ENCODE data around the gene CHI3L1.

Gene CHI3L1

DNA sequence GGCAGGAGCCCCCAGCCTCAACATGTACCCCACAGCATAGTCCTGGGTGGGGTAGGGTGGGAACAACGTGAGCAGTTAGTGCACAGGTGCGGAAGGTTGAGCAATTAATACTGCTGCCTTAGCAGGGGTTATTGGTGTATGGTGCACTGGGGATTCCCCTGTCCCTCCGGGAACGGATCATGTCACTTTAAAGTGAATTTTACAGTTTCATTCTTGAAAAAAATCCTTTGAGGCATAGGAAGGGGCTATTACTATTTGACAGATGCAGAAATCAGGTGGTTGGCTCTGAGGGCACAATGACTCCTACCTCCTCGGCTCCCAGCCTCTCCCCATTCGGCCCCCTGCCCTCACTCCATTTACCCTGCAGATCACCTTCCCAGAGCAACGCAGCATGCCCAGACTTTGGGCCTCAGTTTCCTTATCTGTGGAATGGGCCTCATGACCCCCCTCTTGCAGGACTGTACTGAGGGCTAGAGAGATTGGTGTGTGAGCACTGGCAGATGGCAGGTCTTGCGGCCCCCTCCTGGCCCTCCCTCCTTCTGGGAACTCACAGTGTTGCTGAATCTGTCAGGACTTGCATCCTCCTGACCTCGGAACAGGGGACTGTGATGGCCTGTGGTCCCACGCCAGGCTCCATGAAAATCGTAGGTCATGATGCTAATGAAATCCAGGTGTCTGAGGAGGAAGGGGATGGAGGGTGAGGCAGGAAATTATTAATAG, 5.7 kb downstream of the CHI3L1 start:
- DNase-seq = no peak

DNA sequence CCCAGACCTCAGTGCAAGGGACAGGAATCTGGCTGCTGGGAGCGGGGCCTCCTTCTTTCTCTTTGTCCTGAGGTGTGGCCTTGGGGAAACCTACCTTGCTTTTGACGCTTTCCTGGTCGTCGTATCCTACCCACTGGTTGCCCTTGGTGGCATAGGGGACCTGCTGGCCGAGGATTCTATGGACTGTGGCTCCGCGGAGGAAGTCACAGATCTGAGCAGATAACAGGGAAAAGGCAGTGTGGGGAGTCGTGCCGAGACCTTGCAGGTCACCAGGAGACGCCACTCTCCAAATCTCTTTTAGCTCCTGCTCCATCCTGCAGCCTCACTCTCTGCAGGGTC, 6.9 kb downstream of the CHI3L1 start:
- no peak for DNase-seq

DNA sequence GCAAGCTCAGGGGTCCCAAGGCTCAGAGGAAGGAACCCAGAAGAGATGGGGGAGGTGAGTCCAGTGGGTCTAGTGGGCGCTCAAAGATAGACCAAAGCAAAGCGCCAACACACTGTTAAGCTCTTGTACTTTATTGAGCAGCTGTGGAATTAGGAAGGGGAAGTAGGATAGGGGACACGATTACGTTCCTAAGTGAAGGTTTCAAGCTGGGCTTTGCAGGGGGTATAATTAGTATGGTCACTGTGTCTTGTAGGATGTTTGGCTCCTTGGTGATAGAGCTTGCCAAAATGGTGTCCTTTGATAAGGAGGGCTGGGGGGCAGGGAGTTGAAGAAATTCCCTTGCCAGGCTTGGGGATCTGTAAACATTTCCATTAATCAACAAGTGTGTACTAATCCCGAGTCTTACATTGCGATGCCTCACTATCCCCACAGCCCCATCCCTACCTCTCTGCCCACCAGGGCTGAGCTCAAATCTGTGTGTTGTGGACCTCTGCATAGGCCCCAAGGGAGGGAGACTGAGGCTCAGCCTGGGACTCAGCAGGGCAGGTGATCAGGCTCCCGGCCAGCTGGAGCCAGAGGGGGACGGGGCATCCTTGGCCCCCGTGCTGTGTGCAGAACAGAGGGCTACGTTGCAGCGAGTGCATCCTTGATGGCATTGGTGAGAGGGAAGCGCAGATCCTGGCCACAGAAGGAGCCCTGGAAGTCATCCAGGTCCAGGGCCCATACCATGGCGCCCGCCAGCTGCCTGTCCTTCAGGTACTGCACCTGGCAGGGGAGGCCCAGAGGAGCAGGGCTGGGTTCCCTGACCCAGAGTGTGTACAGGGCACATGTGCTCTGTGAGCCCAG, 7.5 kb downstream of the CHI3L1 start:
- DNase-seq = no peak

DNA sequence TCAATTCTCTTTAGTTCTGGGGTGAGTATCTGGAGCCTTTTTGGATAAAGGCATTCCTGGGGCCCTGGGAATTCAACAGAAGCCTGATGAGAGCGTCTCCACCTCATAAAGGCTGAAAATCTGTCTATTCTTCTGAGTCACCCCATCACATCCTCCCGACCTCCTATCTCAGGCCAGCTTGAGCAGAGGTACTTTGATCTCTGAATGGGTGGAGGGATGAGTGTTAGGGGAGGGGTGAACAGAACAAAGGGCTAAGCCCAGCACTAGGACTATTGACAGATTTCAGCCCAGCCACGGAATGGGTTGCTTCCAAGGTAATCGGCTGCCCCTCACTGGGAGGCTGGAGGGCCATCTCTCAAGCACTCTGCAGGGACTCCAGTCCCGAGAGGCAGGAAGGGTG, 8.4 kb downstream of the CHI3L1 start:
- DNase-seq = no peak

DNA sequence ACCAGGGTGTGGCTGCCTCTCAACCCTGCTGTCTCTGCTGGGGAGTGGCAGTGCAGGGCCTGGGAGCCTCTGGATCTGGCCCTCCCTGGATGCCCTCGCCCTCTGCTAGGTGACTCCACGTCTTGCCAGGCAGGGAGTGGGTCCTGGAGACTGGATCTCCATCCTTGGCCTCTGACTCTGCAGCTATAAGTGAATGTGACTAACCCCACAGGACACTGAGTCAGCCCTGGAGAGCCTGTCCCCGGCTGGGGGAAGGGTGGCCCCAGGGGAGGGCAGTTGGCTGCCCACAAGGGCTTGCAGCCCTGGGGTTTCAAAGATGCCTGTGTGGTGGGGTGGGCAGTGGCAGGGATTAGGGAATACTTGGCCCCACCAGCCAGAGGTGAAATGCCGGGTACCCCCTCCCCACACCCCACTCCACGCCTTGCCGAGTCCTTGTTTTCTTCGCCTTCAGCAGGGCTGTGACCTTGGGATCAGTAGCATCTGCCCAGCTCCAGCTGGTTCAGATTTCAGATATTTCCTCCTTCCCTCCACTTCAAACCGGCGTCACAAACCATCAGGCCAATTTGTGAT, 8.9 kb downstream of the CHI3L1 start:
- DNase-seq = no peak

DNA sequence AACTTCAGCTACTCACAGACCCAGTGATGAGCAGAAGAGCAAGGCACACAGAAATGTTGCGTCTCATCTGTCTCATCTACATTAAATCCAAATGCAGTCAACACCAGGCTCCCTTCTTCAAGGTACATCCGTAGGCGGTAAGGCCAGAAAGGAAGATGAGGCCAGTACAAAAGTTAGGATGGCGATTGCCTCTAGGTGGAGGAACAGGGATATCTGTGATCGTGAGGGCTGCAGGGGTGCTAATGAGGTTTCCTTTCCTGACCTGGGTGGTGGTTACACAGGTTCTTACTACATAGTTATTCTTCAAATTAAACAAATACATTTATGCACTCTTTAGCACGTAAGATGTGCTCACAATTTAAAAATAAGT, 9.5 kb downstream of the CHI3L1 start:
- no peak for DNase-seq

DNA sequence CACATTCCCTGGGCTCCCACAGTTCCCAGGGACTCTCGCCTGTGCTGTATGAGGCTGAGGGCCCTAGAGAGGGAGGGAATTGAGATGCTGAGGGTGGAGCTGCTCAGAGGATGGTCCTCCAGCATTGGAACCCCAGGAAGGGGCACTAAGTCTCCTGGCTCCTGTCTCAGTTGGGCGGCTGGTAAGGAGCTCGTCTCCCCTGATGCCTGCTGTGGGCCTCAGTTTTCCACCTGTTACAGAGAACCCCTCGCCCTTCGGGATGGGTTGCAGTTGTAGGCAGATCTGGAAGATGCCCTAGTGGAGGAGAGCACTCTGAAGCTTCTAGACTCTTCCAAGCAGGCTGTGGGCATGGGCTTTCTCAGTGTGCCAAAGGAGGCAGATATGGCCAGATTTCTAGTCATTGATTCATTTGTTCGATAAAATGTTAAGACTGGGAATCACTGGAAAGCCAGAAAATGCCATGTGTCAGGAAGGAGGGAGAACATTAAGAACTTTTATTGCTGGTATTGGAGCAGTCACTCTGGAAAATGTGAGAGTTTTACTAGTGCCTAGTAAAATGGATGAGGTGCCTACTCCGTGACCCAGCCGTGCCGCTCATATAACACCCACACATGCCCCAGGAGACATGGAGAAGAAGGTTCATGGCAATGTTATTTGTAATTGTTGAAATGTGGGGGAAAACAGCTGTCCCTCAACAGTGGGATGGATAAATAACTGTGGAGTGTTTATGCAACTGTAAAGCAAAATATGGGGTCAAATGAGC, 10.1 kb downstream of the CHI3L1 start:
- no peak for DNase-seq

DNA sequence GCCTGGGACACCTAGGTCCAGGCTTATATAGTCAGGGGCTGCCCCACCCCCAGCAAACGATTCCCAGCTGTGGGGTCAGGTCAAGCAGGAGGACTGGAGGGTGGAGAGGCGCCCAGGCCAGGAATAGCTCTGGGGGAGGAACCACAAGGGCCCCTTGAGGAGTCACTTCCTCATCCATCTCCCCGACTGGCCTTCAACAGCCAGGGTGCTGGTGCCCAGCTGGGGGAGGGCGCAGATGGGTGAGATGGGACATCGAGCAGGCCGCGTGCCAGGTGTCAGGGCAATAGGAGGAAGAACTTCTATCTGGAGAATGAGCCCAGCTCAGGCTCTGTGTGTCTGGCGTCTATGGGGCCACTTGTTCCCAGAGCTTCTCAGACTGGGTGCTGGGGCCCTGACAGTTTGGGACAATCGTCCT, 10.7 kb downstream of the CHI3L1 start:
- no peak for DNase-seq

DNA sequence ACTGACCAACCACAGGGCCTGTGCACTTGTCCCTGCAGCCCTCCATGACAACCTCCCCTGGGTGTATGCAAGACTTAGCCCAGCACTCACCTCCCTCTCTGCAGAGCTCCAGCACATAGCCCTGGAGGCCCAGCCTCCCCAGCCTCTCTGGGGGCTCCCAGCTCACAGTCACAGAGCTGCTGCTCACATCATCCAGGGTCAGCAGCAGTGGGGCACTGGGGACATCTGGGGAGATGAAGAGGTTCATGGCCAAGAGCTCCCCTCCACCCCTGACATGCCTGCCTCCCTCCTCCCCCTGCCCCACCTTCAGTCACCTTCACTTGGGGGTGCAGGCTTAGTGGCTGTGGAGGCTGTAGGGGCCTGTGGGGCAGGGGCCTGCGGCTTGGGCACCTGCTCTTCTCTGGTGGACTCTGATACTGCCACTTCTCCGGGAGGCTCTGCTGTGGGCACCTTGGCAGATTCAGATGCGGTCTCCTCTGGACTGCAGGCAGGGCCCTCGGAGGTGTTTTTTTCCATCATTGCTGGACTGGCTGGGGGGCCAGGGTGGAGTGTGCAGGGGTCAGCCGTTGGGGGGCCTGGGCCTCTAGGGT, 11.2 kb downstream of the CHI3L1 start, which contains the start of gene MYBPH:
Gene MYBPH (minus strand): TSS at position 590 of the 590 bp plus-strand sequence. CDS start 71 bp downstream, at position 519.
- DNase-seq = no peak

DNA sequence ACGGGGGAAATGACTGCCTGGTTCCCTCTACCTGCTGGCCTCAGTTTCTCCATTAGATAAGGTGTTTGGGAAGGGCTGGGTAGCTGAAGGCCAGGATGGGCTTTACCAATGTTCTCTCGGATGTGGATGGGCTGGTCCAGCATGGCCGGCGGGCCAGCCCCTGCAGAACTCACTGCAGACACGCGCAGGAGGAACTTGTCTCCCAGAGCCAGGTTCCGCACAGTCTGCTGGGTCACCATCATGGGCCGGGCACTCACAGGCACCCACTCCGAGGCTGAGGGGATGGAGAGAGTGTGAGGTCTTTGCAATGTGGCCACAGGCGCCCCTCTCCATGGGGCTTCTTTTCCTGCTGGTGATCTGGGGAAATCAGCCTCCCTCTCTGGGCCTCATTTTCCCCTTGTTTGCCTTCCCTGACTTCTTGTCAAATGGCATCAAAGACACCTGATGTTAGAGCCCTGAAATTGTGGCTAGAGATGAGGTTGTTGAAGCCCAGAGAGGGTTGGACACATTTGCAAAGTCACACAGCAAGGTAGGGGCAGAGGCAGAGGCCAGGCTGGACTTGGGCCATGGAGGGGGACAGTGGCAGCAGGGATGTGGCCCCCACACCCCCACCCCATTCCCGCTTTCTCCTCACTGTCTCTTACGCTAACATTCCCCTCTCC, 12.0 kb downstream of the CHI3L1 start:
- DNase-seq = no peak

DNA sequence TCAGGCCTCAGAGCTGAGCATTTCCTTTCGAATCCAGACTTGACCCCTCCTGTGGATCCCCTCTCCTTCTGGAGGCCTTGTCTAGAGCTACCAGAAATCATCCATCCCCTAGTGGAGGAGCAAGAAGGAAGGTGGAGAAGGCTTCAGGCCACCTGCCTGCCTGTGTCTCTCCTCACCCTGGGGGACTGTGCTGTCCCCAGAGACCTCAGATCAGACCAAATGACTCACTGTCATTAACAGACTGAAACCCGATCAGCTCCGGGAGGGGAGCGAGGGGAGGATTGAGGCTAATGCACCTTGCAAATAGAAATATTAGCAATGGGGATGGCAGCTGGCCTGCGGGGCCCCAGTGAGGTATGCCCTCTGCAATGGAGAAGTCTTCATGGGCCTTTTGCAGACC, 12.9 kb downstream of the CHI3L1 start:
- DNase-seq = no peak

DNA sequence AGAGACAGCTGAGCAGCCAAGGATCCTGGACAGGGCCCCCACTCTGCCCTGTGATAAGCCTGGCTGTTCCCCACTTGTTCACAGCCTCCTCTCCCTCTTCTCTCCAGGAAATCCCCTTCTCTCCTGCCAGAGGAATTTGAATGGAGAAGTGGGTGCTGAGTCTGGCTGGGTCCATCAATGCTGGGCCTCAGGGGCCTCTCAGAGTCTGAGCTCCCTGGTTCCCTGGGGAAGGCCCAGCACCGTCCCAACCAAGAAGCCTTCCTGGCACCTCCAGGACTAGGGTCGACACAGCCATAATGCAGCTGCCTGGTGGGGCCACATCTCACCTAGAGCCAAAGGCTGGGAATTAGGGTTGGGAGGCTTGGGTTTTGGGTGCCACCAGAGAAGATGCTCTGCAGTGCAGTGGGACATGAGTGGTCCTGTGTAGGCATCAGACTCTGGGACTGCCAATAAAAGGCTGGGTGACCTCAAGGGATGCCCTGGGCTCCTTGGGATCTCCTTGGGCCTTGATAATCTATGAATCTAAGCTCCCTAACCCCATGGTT, 13.4 kb downstream of the CHI3L1 start:
- no peak for DNase-seq

DNA sequence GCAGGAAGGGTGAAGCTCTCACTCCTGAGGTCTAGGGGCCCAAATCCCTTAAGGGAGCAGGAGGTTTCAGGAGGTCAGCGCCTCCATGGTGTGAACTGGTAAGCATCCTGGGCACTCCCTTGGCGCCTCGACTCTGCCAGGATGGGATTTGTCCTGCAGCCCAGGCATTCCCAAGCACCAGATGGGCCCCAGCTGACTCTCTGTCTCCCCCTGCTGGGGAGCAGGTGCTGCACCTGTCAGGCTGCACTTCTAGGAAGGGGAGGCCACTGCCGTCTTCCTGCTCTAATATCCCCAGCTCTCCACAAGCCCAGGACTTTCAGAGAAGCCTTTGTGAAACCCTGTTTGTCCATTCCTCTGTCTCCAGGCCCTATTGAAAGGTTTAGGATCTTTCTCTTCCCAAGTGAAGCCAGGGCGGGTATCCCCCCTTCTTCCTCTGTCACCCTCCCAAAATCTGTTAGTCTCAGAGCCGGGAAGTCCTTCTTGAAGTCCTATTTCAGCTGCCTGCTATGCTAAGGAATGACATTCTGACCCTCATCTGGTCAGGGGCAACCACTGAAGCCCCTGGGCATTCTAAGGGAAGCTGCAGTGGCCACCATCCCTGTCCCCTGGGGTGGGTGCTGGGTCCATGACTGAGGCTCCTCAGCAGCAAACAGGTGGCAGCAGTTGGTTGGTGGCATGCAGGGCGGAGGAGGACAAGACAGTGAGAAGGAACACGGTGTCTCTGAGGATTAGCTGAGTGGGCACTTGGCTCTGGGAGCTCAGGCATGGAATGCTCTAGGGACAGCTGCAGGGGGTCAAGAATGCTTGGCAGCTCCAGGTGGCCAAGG, 14.1 kb downstream of the CHI3L1 start:
- no peak for DNase-seq

DNA sequence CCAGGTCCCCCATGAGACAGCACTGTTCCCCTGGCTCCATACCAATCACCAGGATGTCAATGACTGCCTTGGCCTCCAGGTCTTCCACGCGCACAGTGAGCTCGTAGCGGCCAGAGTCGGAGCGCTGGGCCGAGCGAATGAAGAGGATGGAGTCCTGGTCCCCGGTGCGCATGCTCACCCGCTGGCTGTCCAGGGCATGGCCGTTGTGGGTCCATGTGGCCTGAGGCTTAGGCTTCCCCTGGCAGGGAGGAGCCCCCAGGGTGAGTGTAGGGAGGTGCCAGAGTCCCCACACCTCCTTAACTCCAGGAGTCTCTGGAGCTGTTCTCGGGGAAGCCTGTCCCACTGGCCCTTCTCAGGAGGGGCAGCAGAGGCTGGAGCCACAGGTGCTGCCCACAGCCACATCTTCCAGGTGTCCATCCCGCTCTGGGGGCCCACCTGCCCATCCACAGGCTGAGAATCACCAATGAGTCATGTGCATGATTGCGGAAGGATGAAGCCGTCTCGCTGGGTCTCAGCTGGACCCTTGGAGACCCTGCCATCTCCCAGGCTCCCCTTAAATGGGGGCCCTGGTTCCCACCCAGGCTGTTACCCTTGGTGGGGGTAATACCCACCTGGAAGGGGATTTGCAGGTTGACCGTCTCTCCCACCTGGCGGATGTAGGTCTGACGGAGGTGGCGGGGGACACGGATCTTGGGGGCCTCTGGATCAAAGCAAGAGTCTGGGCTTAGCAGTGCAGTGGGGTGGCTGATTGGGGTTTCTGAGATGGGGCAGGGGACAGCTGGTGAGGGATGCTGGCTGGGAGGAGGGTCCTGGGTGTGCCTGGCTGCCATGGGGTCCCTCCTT, 14.9 kb downstream of the CHI3L1 start:
- no peak for DNase-seq

DNA sequence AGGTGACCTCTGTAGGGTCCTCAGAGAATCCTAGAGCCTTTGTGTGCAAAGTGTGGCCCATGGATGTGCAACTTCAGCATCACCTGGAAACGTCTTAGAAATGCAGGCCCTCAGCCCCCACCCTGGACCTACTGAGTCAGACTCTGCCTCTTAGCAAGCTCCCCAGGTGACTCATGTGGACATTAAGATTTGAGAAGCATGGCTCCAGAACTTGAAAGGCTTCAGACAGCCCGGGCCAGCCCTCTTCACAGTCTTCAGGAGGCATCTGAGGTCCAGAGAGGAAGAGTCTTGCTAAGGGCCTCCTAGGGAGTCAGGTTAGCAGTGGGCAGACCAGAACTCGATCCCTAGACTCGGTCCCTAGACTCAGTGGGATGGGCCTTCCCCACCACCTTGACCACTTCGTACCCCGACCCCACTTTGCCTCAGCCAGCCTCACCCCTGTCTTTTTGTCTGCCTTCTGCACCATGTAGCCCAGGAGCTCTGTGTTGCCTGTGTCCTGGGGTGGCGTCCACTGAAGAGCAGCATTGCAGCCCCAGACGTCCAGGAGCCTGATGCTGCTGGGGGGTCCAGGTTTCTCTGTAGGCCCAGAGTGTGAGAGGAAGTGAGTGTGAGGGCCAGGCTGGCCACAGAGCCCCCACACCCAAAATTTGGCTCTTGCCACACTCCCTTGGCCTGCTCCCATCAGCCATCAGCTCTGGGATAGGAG, 15.7 kb downstream of the CHI3L1 start:
- DNase-seq = no peak

DNA sequence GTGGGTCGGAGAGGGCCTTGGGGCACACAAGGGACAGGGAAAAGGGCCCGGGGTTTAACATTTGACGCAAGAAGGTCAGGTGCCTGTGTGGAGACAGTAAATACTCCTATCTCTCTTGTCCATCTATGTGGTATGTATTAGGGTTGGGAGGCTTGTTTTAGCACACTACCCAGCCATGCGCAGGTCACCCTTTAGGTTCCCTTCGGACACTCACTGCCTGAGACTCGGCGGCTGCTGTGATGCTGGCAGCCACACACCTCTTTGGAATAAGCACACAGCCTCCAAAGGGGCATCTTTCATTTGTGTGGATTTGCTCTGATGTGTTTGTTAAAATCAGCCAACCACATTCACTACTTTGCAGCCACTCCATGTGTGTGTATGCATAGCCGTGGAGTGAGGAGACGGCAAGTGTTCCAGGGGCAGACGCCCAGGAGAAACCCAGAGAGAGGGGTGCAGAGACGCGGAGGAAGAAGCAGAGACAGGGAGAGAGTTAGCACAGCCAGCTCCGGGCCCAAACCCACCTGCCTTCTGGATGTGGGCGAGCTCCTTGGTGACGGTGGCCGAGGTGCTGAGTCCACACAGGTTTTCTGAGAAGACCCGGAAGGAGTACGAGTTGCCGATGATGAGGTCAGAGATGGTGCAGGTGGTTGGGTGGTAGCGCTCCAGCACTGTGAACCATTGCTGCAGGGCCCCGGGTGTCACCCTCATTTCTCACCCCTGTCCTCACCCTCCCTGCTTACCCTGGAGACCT, 16.6 kb downstream of the CHI3L1 start:
- DNase-seq = no peak

DNA sequence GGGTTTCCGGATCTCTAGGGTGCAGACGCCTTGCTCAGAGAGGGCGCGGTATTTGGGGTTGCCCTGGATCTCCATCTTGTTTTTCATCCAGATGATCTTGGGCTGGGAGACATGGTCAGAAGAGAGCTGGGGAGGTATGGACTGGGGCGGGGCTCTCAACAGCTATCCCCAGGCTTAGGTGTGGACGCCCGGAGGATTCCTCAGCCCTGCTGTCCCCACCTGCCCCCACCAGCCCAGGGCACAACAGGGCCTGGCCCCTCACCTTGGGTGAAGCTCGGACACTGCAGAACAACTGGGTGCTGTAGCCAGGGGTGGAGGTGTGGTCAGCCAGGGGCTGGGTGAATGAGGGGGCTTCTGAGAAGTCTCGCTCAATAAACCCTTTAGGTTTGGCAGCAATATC, 17.5 kb downstream of the CHI3L1 start:
- DNase-seq = no peak

DNA sequence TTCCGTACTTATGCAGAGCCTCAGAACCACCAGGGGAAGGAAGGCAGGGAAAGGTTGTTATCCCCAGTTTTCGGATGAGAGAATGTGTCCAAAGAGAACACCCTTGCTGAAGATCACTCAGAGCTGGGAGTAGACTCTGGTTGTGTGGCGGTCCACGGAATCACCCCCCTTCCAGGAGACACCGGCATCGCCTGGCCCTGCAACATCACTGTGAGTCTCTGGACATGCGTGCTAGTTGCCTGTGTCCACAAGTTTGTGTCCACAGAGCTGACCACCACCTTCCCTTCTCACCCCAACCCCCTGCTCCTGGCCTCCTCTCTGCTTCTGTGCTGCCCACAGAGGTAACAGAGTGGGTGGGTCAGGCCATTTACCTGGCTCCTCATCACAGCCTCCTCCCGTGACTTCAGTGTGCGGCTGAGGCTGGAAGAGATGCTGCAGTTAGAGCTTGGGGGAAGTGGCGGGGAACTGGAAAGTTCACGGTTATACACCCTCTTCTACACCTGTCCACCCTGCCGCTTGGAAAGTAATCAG, 18.2 kb downstream of the CHI3L1 start:
- DNase-seq = no peak

DNA sequence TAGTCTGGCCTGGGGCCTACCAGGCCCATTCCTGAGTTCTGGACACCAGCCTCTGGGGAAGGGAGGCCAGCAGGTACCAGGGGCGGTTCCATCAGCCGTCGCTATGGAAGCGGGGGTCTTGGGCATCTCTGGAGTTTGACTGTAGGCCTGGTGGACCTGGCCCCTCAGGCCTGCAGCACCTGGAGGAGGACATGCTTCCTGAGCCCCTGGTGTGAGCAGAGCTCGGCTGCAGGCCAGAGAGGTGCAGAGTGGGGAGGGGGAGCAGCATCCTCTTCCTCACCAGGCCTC, 18.6 kb downstream of the CHI3L1 start:
- DNase-seq = no peak
